K562 (cell line): ENCODE data around the gene FASTKD3. TPM values are rescaled to one million over a fixed set of nuclear protein-coding genes. Genes with fewer than 3 reads are reported as not detected.

Source experiments
- AFF1 ChIP-seq, 2 experiments: fragments of 450-650 bp; IDR thresholded peaks; 2 replicates each; pipeline ENCODE4 v1.6.1; 2018; ENCODE audit warnings: mild to moderate bottlenecking in 2 of 2, low read depth in 1 of 2; ENCODE audit not compliant: partially characterized antibody in 2 of 2
- CHD4 ChIP-seq: fragments of 200-600 bp; sonication (generic); IDR thresholded peaks from 3 replicates; pipeline ENCODE4 v1.6.1; 2012; ENCODE audit warnings: low read depth, mild to moderate bottlenecking, mixed read lengths, low read length, inconsistent platforms; ENCODE audit not compliant: insufficient read depth, insufficient replicate concordance, poor library complexity, severe bottlenecking
- FOXM1 ChIP-seq, 2 experiments: fragments of 450-650 bp in 1 of 2; sonication (generic) in 1 of 2; formaldehyde crosslinking in 1 of 2; IDR thresholded peaks; 2 replicates each; pipeline versions ENCODE4 v1.6.1 to v1.9.0; 2017 to 2022; ENCODE audit warnings: low read depth in 2 of 2, mild to moderate bottlenecking in 2 of 2, missing genetic modification reagents in 1 of 2, moderate library complexity in 1 of 2
- ILF3 ChIP-seq: fragments of 450-650 bp; IDR thresholded peaks from 2 replicates; pipeline ENCODE4 v1.6.1; 2018; ENCODE audit warnings: antibody characterized with exemption, mild to moderate bottlenecking, moderate library complexity, borderline replicate concordance
- KLF6 ChIP-seq: fragments of 250-450 bp; sonication (Bioruptor Pico); IDR thresholded peaks from 2 replicates; pipeline ENCODE4 v1.4.0; 2020; ENCODE audit warnings: mild to moderate bottlenecking, moderate library complexity, borderline replicate concordance
- LCOR ChIP-seq: sonication (generic); formaldehyde crosslinking; IDR thresholded peaks from 2 replicates; pipeline ENCODE4 v1.8.0; 2022; ENCODE audit warnings: mild to moderate bottlenecking, missing genetic modification reagents
- POLR3G ChIP-seq: IDR thresholded peaks from 2 replicates; pipeline ENCODE4 v1.6.1; 2011; ENCODE audit not compliant: insufficient read length, insufficient replicate concordance; ENCODE audit errors: extremely low read depth
- YY1 ChIP-seq, 3 experiments: IDR thresholded peaks; 2 replicates each; pipeline ENCODE4 v1.6.1; 2011; ENCODE audit warnings: low read length in 2 of 3, mild to moderate bottlenecking in 2 of 3, moderate library complexity in 2 of 3, borderline replicate concordance in 1 of 3, control low read depth in 1 of 3, low read depth in 1 of 3; ENCODE audit not compliant: insufficient read depth in 3 of 3, insufficient replicate concordance in 2 of 3, control insufficient read depth in 1 of 3, insufficient read length in 1 of 3; ENCODE audit errors: extremely low read depth in 1 of 3
- ZFPM2 ChIP-seq: fragments of 250-450 bp; sonication (Bioruptor Pico); IDR thresholded peaks from 2 replicates; pipeline ENCODE4 v1.5.1; 2022; ENCODE audit warnings: mild to moderate bottlenecking
- ZNF212 ChIP-seq: fragments of 450-650 bp; formaldehyde crosslinking; IDR thresholded peaks from 2 replicates; pipeline ENCODE4 v1.4.0; 2020; ENCODE audit warnings: mild to moderate bottlenecking
- ZNF347 ChIP-seq: fragments of 450-650 bp; formaldehyde crosslinking; IDR thresholded peaks from 2 replicates; pipeline ENCODE4 v1.4.0; 2020; ENCODE audit warnings: low read depth, mild to moderate bottlenecking, moderate library complexity
- ZNF584 ChIP-seq: fragments of 200-800 bp; sonication (Bioruptor generic); IDR thresholded peaks from 2 replicates; pipeline ENCODE4 v1.6.1; 2016; ENCODE audit warnings: low read depth, mild to moderate bottlenecking, missing genetic modification characterization, missing compliant biosample characterization
- polyA plus RNA-seq, 8 experiments: library from polyadenylated mRNA; depleted of rRNA in 4 of 8; stranded (reverse) in 5 of 8; unstranded in 3 of 8; fragments of >200 nt; fragmentation: Nextera tagmentation in 2 of 8; fragmentation: Illumina TruSeq in 1 of 8; extraction: Ambion mirVana in 2 of 8; extraction: Trizol in 1 of 8; gene quantifications; 2 replicates each; pipeline versions ENCODE4 v1.2.1 to v1.2.3, GENCODE V29; 2011 to 2014; ENCODE audit warnings: inconsistent platforms in 1 of 8, missing spikeins in 1 of 8
- total RNA-seq, 7 experiments: library from RNA; depleted of rRNA in 6 of 7; stranded (reverse); fragments of >200 nt in 6 of 7; fragmentation: Illumina TruSeq in 2 of 7; extraction: Trizol in 2 of 7; gene quantifications; 2 replicates each; pipeline versions ENCODE4 v1.2.1 to v1.2.3, GENCODE V29; 2011 to 2021; ENCODE audit warnings: low replicate concordance in 1 of 7

FASTKD3 gene
- total and polyA plus RNA-seq, 9 of the 15 experiments (the other 6 are each of a cell fraction or from before 2014, with no cell fraction given) = 17.1 to 149 (median 47.5) TPM

- no peak for TF ChIP-seq AFF1 (IDR thresholded peaks at IDR 0.05; ENCODE audit: low read depth in 1 of 2, partially characterized antibody in 2 of 2)
- peak in 2 of 3 experiments; percentile 33 to 65 for TF ChIP-seq YY1 (IDR thresholded peaks at IDR 0.05; ENCODE audit: borderline replicate concordance in 1 of 3, control insufficient read depth in 1 of 3, extremely low read depth in 1 of 3, insufficient read depth in 3 of 3, insufficient read length in 1 of 3, insufficient replicate concordance in 2 of 3, low read depth in 1 of 3, low read length in 2 of 3)
- TF ChIP-seq POLR3G = no peak
- TF ChIP-seq ZNF584 (CRISPR knock-in tag) = no peak
- peak; percentile 42 for TF ChIP-seq CHD4
- no peak for TF ChIP-seq ZFPM2 (CRISPR knock-in tag)
- TF ChIP-seq LCOR (CRISPR knock-in tag) = no peak
- no peak for TF ChIP-seq ZNF212 (CRISPR knock-in tag)
- no peak for TF ChIP-seq ILF3
- no peak for TF ChIP-seq ZNF347 (CRISPR knock-in tag)
- no peak for TF ChIP-seq KLF6 (CRISPR knock-in tag)
- no peak for TF ChIP-seq FOXM1 (IDR thresholded peaks at IDR 0.05; ENCODE audit: low read depth)
- TF ChIP-seq FOXM1 (CRISPR knock-in tag; IDR thresholded peaks at IDR 0.05; ENCODE audit: low read depth) = no peak
Observed at GRCh38 chr5:7868773-7869473, at the start of gene FASTKD3, which contains the start of gene MTRR (continued).
